Body of pancreas (tissue), 4 donors: Measurements from ENCODE around the gene ADRA2C. TPM values are rescaled to one million over a fixed set of nuclear protein-coding genes. Genes with fewer than 3 reads are reported as not detected.

Experiments used
- ATAC-seq: fragments of 150-250 bp; one replicate; pipeline ENCODE4 v1.9.1; 2016
- DNase-seq, 4 donors: peaks; one replicate each; pipeline ENCODE4 v3.0.0-alpha.2; 2019
- H3K27ac ChIP-seq, 4 donors: fragments of 200-600 bp; sonication (generic); 1 replicate in 3 of 4; 2 replicates in 1 of 4; pipeline versions ENCODE4 v1.5.1 to v1.6.1; 2016 to 2019; ENCODE audit warnings: mild to moderate bottlenecking in 1 of 4, mixed read lengths in 1 of 4, moderate library complexity in 1 of 4
- H3K27me3 ChIP-seq, 2 donors: fragments of 200-600 bp; sonication (generic); one replicate each; pipeline ENCODE4 v1.6.0; 2016; ENCODE audit warnings: mild to moderate bottlenecking in 1 of 2
- H3K36me3 ChIP-seq, 2 donors: fragments of 200-600 bp; sonication (generic); replicated peaks in 1 of 2; 2 replicates each; pipeline ENCODE4 v1.5.1; 2016; ENCODE audit warnings: low read depth in 2 of 2; ENCODE audit not compliant: insufficient read depth in 1 of 2
- H3K4me1 ChIP-seq: fragments of 200-600 bp; sonication (generic); one replicate; pipeline ENCODE4 v1.6.0; 2016
- H3K4me3 ChIP-seq, 2 donors: fragments of 200-600 bp; sonication (generic); 1 replicate in 1 of 2; 2 replicates in 1 of 2; pipeline ENCODE4 v1.5.1; 2016 to 2019
- H3K9me3 ChIP-seq, 3 donors: fragments of 200-600 bp; sonication (generic); 1 replicate in 2 of 3; 2 replicates in 1 of 3; pipeline ENCODE4 v1.5.1; 2016
- POLR2A ChIP-seq, 3 donors: fragments of 450-650 bp; IDR thresholded peaks; one replicate each; pipeline ENCODE4 v1.6.1; 2016; ENCODE audit warnings: antibody characterized with exemption in 3 of 3, mild to moderate bottlenecking in 2 of 3
- WGBS, 2 donors: methylation state at CpG; one replicate each; pipeline ENCODE4 v1.1.5; 2017; 5-methylcytosine and 5-hydroxymethylcytosine counted together
- intact Hi-C: fragments of 100-400 bp; cut with DNase I; formaldehyde crosslinking; loops from one replicate; pipeline ENCODE4 v1.15.1; 2023
- total RNA-seq, 2 donors: library from RNA; depleted of rRNA; stranded (reverse); fragments of >200 nt; gene quantifications; one replicate each; pipeline ENCODE4 v1.1.0, GENCODE V29; 2016
- TF ChIP-seq, protein P1 (sequence below), 7 experiments: fragments of 450-650 bp in 4 of 7; fragments of 200-600 bp in 3 of 7; sonication (generic) in 3 of 7; IDR thresholded peaks; one replicate each; pipeline ENCODE4 v1.5.1; 2016 to 2019; ENCODE audit warnings: antibody characterized with exemption in 7 of 7

The ADRA2C gene
- total RNA-seq, 2 donors from 2014 or later, result 6.7 to 10.5 TPM

DNA sequence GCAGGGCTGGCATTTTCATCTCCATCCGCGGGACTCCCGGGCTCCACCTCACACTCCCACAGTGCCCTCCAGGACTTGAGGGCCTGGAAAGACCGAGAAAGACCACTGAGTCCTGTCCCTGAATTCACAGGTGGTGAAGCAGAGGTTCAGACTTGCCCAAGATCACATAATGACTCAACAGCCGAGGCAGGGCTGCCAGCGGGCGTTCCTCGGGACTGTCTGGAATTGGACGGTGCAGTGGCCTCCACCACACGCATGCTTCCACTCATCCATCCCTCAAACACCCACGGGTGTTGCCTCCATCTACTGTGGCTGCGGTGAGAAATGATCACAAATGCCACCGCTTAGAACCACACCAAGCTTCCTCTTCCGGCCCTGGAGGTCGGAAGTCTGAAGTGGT, 6.9 kb upstream of the ADRA2C start:
- peaks cover 13% of the 10 kb centered on the region for H3K4me1 ChIP-seq
- TF ChIP-seq POLR2A (IDR thresholded peaks at IDR 0.05), result no peak
- TF ChIP-seq, protein P1, sequence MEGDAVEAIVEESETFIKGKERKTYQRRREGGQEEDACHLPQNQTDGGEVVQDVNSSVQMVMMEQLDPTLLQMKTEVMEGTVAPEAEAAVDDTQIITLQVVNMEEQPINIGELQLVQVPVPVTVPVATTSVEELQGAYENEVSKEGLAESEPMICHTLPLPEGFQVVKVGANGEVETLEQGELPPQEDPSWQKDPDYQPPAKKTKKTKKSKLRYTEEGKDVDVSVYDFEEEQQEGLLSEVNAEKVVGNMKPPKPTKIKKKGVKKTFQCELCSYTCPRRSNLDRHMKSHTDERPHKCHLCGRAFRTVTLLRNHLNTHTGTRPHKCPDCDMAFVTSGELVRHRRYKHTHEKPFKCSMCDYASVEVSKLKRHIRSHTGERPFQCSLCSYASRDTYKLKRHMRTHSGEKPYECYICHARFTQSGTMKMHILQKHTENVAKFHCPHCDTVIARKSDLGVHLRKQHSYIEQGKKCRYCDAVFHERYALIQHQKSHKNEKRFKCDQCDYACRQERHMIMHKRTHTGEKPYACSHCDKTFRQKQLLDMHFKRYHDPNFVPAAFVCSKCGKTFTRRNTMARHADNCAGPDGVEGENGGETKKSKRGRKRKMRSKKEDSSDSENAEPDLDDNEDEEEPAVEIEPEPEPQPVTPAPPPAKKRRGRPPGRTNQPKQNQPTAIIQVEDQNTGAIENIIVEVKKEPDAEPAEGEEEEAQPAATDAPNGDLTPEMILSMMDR (IDR thresholded peaks at IDR 0.05), result no peak
- no peak for ATAC-seq

DNA sequence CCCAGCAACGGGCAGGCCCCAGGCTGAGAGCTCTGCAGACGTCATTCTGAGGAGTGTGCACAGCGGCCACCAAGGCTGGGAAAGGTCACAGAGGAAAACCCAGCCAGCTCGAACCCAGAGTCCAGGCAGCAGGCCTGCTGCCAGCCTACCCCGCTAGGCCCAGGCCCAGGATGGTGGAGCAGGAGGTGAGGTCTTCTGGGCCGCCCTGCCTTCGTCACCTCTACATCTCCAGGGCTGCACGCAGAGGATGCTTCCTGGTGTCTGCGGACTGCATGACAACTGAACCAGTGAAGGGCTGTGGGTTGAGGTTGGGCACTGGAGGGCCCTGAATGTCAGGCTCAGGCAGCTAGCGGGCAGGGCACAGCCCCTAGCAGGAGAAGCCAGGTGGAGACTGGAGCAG, 5.8 kb upstream of the ADRA2C start:
- Histone ChIP-seq H3K4me1 (peaks cover 24% of the 10 kb centered on the region), H3K36me3 (no peaks in the 10 kb centered on the region), H3K27me3 (no peaks in the 10 kb centered on the region), H3K27ac (peak overlapping the region in 1 of 4 donors; percentile 30), H3K9me3 (no peaks in the 10 kb centered on the region), H3K4me3 (no peak overlapping the region)
- intact Hi-C loops, result no loop called here
- ATAC-seq (no peak), DNase-seq (no peak)
- 86 to 88% methylated on average over 4 to 10 of the region's 10 CpGs for WGBS, 2 donors
- TF ChIP-seq, protein P1 (IDR thresholded peaks at IDR 0.05), result no peak
- no peak for TF ChIP-seq POLR2A (IDR thresholded peaks at IDR 0.05)

More for the DNA sequence above, 6.9 kb upstream of the ADRA2C start:
- H3K36me3 ChIP-seq, result no peaks in the 10 kb centered on the region
- no peaks in the 10 kb centered on the region for H3K27me3 ChIP-seq
- no peaks in the 10 kb centered on the region for H3K9me3 ChIP-seq
- no peak overlapping the region for H3K27ac ChIP-seq
- no peak for DNase-seq
- no peak overlapping the region for H3K4me3 ChIP-seq
- 74 to 76% methylated on average over 5 to 15 of the region's 15 CpGs for WGBS, 2 donors
- intact Hi-C loops, result no loop called here

DNA sequence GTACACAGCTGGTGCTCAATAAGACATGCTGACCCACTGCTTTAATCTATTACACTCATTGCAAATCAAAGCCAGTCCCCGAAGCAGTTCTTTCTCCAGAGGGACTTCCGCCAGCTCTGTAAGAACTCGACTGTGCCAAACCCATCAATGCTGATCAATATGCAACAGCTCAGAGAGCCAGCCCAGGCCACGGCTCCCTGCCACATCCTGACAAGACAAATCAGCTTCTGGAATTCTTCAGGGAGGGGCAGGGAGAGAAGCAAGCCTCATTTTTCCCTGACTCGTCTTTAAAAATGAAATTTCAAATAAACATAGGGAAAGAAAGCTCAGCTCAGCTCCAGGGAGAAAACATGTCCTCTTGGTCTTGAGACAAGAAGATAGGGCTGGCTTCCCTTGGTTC, 5.3 kb upstream of the ADRA2C start:
- WGBS, 2 donors, result 26 to 35% methylated on average over 5 of the region's 5 CpGs
- intact Hi-C loops, result no loop called here
- H3K4me3 ChIP-seq, result no peak overlapping the region
- no peaks in the 10 kb centered on the region for H3K36me3 ChIP-seq
- no peak for ATAC-seq
- DNase-seq, result no peak
- no peaks in the 10 kb centered on the region for H3K27me3 ChIP-seq
- H3K4me1 ChIP-seq, result peaks cover 26% of the 10 kb centered on the region
- peak overlapping the region in 1 of 4 donors; percentile 30 for H3K27ac ChIP-seq
- no peaks in the 10 kb centered on the region for H3K9me3 ChIP-seq
- TF ChIP-seq, protein P1 (IDR thresholded peaks at IDR 0.05), result no peak
- no peak for TF ChIP-seq POLR2A (IDR thresholded peaks at IDR 0.05)

DNA sequence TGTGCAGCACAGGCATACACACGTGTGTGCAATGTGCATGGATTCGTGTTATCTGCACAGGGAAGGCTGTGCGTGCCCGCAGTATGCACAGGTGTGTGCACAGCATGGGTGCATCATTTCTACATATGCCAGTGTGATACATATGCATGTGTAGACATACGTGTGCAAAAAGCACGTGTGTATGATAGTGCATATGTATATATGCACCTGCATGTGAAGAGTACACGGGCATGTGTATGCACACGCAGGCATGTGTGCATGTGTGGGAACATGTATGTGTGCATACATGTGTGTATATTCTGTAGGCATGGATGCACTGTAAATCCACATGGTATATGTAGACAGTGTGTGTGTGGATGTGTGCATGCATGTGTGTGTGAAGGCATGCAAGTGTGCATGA, 3.9 kb upstream of the ADRA2C start:
- no peak for TF ChIP-seq POLR2A (IDR thresholded peaks at IDR 0.05)
- TF ChIP-seq, protein P1 (IDR thresholded peaks at IDR 0.05), result no peak
- 70 to 73% methylated on average over 8 of the region's 8 CpGs for WGBS, 2 donors
- H3K4me3 ChIP-seq, result no peak overlapping the region
- H3K27ac ChIP-seq, result no peak overlapping the region
- H3K27me3 ChIP-seq, result no peaks in the 10 kb centered on the region
- H3K9me3 ChIP-seq, result no peaks in the 10 kb centered on the region
- peaks cover 26% of the 10 kb centered on the region for H3K4me1 ChIP-seq
- ATAC-seq (no peak), DNase-seq (no peak)
- H3K36me3 ChIP-seq, result no peaks in the 10 kb centered on the region
- intact Hi-C loops, result no loop called here

DNA sequence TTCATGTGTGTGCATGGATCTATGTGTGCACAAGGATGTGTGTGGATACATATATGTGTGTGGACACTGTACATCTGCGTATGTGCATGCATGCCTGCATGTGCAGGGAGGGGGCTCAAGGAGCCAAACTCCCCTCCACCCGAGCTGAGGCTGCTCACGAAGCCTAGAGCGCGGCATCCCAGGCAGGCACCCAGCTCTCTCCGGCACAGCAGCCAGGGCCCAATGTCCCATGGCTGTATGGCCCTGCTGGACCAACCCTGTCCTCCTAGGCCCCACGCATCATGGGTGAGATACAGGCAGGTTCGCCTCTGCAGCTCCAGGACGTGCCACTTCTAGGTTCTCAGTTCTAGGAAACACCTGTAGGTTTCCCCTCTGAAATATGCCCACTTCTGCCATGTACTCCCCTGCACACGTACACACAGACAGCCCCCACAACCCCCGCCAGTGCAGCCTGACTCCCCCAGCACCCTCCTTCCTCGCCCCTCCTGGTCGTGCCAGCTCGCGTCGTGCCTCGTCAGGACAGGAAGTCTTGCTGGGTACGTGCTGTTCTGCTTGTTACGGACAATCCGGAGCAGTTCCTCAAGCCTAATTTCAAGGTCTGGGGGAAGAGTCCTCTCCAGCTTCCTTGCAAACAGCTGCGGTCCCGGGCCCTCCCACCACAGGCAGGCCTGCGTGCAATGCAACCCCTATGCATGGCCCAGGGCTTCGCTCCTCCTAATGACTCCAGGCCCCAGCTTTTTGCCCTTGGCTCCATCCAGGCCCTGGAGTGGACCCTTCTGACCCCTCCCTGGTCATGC, 3.2 kb upstream of the ADRA2C start:
- ATAC-seq (no peak), DNase-seq (no peak)
- Histone ChIP-seq H3K4me1 (peaks cover 30% of the 10 kb centered on the region), H3K27me3 (no peaks in the 10 kb centered on the region), H3K4me3 (no peak overlapping the region), H3K9me3 (no peaks in the 10 kb centered on the region), H3K36me3 (no peaks in the 10 kb centered on the region), H3K27ac (no peak overlapping the region)
- WGBS, 2 donors, result 63 to 65% methylated on average over 18 to 24 of the region's 24 CpGs
- no peak for TF ChIP-seq POLR2A (IDR thresholded peaks at IDR 0.05)
- TF ChIP-seq, protein P1 (IDR thresholded peaks at IDR 0.05), result no peak
- intact Hi-C loops, result no loop called here
